Karpas-422 (cell line): ENCODE data around the gene CALU. TPM values are rescaled to one million over a fixed set of nuclear protein-coding genes. Genes with fewer than 3 reads are reported as not detected.

Experiments
- DNase-seq: peaks from one replicate; pipeline ENCODE4 v3.0.0-alpha.2; 2015
- H2AFZ ChIP-seq: fragments of 200-600 bp; sonication (generic); 2 replicates; pipeline ENCODE4 v1.6.1; 2014; ENCODE audit warnings: antibody characterized with exemption, low read length, mixed read lengths
- H3K27ac ChIP-seq: fragments of 200-600 bp; sonication (generic); 2 replicates; pipeline ENCODE4 v1.5.1; 2014; ENCODE audit warnings: mild to moderate bottlenecking, low read length, moderate library complexity
- H3K27me3 ChIP-seq: fragments of 200-600 bp; sonication (generic); 2 replicates; pipeline ENCODE4 v1.6.1; 2014; ENCODE audit warnings: low read length, mixed read lengths
- H3K36me3 ChIP-seq: fragments of 200-600 bp; sonication (generic); 2 replicates; pipeline ENCODE4 v1.6.1; 2014; ENCODE audit warnings: low read length, mixed read lengths; ENCODE audit not compliant: insufficient read depth
- H3K4me1 ChIP-seq: fragments of 200-600 bp; sonication (generic); 2 replicates; pipeline ENCODE4 v1.6.1; 2014; ENCODE audit warnings: mild to moderate bottlenecking, low read length, mixed read lengths
- H3K4me2 ChIP-seq: fragments of 200-600 bp; sonication (generic); 2 replicates; pipeline ENCODE4 v1.6.1; 2014; ENCODE audit warnings: low read length, low read depth, mild to moderate bottlenecking; ENCODE audit not compliant: poor library complexity, severe bottlenecking
- H3K4me3 ChIP-seq: fragments of 200-600 bp; sonication (generic); 2 replicates; pipeline ENCODE4 v1.5.1; 2014; ENCODE audit warnings: mild to moderate bottlenecking, antibody characterized with exemption, low read length, mixed read lengths
- H3K79me2 ChIP-seq: fragments of 200-600 bp; sonication (generic); 2 replicates; pipeline ENCODE4 v1.6.1; 2014; ENCODE audit warnings: mild to moderate bottlenecking, low read length, mixed read lengths
- H3K9ac ChIP-seq: fragments of 200-600 bp; sonication (generic); 2 replicates; pipeline ENCODE4 v1.6.0; 2014; ENCODE audit warnings: low read length
- H3K9me2 ChIP-seq: fragments of 200-600 bp; sonication (generic), shearing (Covaris generic); replicated peaks from 2 replicates; pipeline ENCODE4 v1.6.0; 2014; ENCODE audit warnings: mild to moderate bottlenecking, low read length, moderate library complexity; ENCODE audit not compliant: insufficient read depth
- H3K9me3 ChIP-seq: fragments of 300-700, 200-600 bp; sonication (generic); 2 replicates; pipeline ENCODE4 v1.6.1; 2014; ENCODE audit warnings: low read length, mixed read lengths
- H4K20me1 ChIP-seq: fragments of 200-600 bp; sonication (generic); 2 replicates; pipeline ENCODE4 v1.6.1; 2014; ENCODE audit warnings: mild to moderate bottlenecking, antibody characterized with exemption, low read length, low read depth; ENCODE audit not compliant: insufficient read depth
- total RNA-seq: library from RNA; depleted of rRNA; stranded (reverse); fragments of >200 nt; shearing (Covaris generic); gene quantifications from 2 replicates; pipeline ENCODE4 v1.2.3, GENCODE V29; 2014; ENCODE audit warnings: low replicate concordance

The CALU gene
- total RNA-seq, 1 experiment from 2014 or later, result 42.1 TPM

DNA sequence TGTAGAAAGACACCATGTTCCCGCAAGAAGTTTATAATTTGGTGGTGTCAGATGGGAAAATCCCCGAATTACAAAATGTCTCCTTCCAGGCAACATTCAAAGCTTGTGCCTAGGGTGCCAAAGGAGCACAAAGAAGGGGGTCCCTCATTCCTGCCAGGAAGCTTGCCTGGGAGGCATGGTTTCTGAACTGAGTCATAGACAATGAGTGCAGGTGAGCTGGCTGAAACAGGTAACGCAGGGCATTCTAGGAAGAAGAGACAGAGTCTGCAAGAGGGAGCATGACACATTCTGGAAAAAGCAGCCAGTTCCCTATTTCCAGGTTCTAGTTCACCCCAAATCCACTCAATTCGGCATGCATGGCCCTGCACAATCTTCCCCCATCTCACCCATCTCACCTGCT, 11.9 kb upstream of the CALU start:
- no peaks in the 10 kb centered on the region for H3K9me2 ChIP-seq
- peaks cover 15% of the 10 kb centered on the region for H3K4me1 ChIP-seq
- H3K9me3 ChIP-seq, result no peaks in the 10 kb centered on the region
- no peak overlapping the region for H3K4me2 ChIP-seq
- H3K27me3 ChIP-seq, result no peaks in the 10 kb centered on the region
- H3K36me3 ChIP-seq, result no peaks in the 10 kb centered on the region
- DNase-seq, result no peak
- H4K20me1 ChIP-seq, result no peaks in the 10 kb centered on the region
- no peak overlapping the region for H2AFZ ChIP-seq
- H3K27ac ChIP-seq, result no peak overlapping the region
- no peak overlapping the region for H3K4me3 ChIP-seq
- H3K9ac ChIP-seq, result no peak overlapping the region
- H3K79me2 ChIP-seq, result no peaks in the 10 kb centered on the region

DNA sequence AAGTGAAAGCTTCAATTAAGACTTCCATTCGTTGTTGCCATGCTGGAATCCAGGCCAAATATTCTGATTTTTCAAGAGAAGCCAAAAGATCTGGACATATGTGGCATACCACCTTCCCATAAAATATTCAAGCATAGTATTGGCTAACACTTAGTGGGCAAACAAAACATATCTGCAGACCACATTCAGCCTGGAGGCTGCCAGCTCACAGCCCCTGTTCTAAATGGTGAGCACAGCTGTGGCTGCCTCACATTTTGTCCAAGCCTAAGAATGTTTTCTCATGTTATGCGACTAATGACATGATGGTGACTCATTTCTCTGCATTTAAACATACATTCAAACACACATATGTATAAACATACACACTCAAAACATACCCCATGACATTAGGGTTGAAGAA, 10.6 kb upstream of the CALU start:
- H3K4me2 ChIP-seq, result no peak overlapping the region
- no peaks in the 10 kb centered on the region for H3K36me3 ChIP-seq
- no peak overlapping the region for H2AFZ ChIP-seq
- H3K27me3 ChIP-seq, result no peaks in the 10 kb centered on the region
- no peak overlapping the region for H3K27ac ChIP-seq
- H3K4me1 ChIP-seq, result peaks cover 15% of the 10 kb centered on the region
- no peaks in the 10 kb centered on the region for H3K79me2 ChIP-seq
- no peaks in the 10 kb centered on the region for H3K9me2 ChIP-seq
- no peak overlapping the region for H3K9ac ChIP-seq
- no peaks in the 10 kb centered on the region for H3K9me3 ChIP-seq
- H3K4me3 ChIP-seq, result no peak overlapping the region
- H4K20me1 ChIP-seq, result no peaks in the 10 kb centered on the region
- DNase-seq, result no peak

DNA sequence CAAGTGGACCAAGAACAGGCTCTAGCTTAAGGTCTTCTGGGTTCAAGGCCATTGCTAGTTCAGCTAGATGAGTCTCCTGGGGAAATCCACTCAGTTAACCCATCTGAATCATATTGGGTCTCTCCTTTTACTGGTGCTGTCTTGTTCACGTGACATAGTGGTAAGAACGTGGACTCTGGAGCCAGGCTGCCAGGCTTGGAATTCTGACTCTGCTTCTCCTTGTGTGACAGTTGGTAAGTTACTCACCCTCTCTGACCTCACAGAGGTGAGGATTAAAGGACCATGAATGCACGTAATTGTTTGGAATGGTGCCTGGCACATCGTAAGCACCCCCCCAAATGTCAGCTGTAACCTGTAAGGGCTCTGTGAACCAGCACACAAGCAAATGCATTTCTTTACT, 9.7 kb upstream of the CALU start:
- Histone ChIP-seq H3K4me2 (no peak overlapping the region), H3K36me3 (no peaks in the 10 kb centered on the region), H2AFZ (no peak overlapping the region)

DNA sequence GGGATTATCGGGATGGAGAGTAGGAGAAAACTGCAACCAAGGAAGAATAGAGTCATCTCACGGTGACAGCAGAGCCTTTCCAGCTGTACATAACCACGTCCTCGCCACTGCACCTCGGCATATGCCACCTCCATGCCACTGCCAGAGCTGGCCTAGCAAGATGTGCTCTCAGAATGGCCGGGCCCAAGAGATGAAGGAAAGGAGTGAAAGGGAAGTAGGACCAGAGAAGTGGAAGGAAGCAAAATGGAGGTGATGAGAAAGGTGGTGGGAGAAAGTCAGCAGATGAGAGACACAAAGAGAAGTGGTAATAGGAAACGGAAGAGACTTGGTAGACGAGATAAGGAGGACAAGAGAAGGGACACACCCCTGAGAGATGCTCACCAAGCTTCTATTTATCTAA, 8.0 kb upstream of the CALU start:
- no peaks in the 10 kb centered on the region for H4K20me1 ChIP-seq
- H3K4me2 ChIP-seq, result no peak overlapping the region
- H3K36me3 ChIP-seq, result no peaks in the 10 kb centered on the region
- no peaks in the 10 kb centered on the region for H3K27me3 ChIP-seq
- DNase-seq, result no peak
- H3K27ac ChIP-seq, result no peak overlapping the region
- H2AFZ ChIP-seq, result no peak overlapping the region
- no peaks in the 10 kb centered on the region for H3K9me3 ChIP-seq
- H3K79me2 ChIP-seq, result no peaks in the 10 kb centered on the region
- H3K9ac ChIP-seq, result no peak overlapping the region
- no peak overlapping the region for H3K4me3 ChIP-seq
- H3K9me2 ChIP-seq, result no peaks in the 10 kb centered on the region
- H3K4me1 ChIP-seq, result peaks cover 12% of the 10 kb centered on the region

More for the DNA sequence above, 9.7 kb upstream of the CALU start:
- H3K4me1 ChIP-seq, result peaks cover 15% of the 10 kb centered on the region
- H3K27me3 ChIP-seq, result no peaks in the 10 kb centered on the region
- no peaks in the 10 kb centered on the region for H3K79me2 ChIP-seq
- DNase-seq, result no peak
- H3K27ac ChIP-seq, result no peak overlapping the region
- no peak overlapping the region for H3K4me3 ChIP-seq
- no peaks in the 10 kb centered on the region for H4K20me1 ChIP-seq
- no peak overlapping the region for H3K9ac ChIP-seq
- no peaks in the 10 kb centered on the region for H3K9me2 ChIP-seq
- no peaks in the 10 kb centered on the region for H3K9me3 ChIP-seq

GRCh38 chr7:128732521-128733277, 6.5 kb upstream of the CALU start:
- no peaks in the 10 kb centered on the region for H3K79me2 ChIP-seq
- H3K27me3 ChIP-seq, result no peaks in the 10 kb centered on the region
- H2AFZ ChIP-seq, result no peak overlapping the region
- H3K4me1 ChIP-seq, result peaks cover 8% of the 10 kb centered on the region; the same call in 1 of the 2 replicates
- H3K9ac ChIP-seq, result no peak overlapping the region
- H3K4me2 ChIP-seq, result no peak overlapping the region
- no peak overlapping the region for H3K27ac ChIP-seq
- H3K9me2 ChIP-seq, result no peaks in the 10 kb centered on the region
- no peak for DNase-seq
- no peaks in the 10 kb centered on the region for H3K36me3 ChIP-seq
- no peaks in the 10 kb centered on the region for H3K9me3 ChIP-seq
- no peak overlapping the region for H3K4me3 ChIP-seq
- H4K20me1 ChIP-seq, result no peaks in the 10 kb centered on the region

DNA sequence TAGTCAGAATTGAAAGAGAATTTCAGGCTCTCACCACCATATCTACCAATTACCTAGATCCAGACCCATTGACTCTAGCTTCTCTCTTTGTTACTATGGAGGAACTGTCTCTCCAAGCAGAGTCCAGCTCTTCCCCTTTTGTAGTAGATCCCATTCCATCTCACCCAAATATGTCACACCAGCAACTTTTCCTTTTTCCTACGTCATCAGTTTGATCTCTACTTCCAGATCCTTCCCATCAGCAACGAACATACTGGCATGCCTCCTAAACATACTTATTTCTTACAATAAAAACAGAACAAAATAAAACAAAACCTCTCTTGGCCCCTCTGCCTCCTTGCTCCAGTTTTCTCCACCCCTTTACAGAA, 5.9 kb upstream of the CALU start:
- Histone ChIP-seq H3K4me2 (no peak overlapping the region), H3K9ac (no peak overlapping the region), H3K9me3 (no peaks in the 10 kb centered on the region), H3K36me3 (no peaks in the 10 kb centered on the region), H3K4me3 (no peak overlapping the region), H4K20me1 (no peaks in the 10 kb centered on the region), H3K4me1 (peaks cover 6% of the 10 kb centered on the region), H2AFZ (no peak overlapping the region), H3K27me3 (no peaks in the 10 kb centered on the region), H3K79me2 (no peaks in the 10 kb centered on the region), H3K9me2 (no peaks in the 10 kb centered on the region), H3K27ac (no peak overlapping the region)
- DNase-seq, result no peak

GRCh38 chr7:128734890-128735289, 4.3 kb upstream of the CALU start:
- Histone ChIP-seq H3K27me3 (no peaks in the 10 kb centered on the region), H2AFZ (no peak overlapping the region; the same call in 1 of the 2 replicates), H3K9ac (no peak overlapping the region), H3K4me1 (peaks cover 12% of the 10 kb centered on the region), H3K36me3 (no peaks in the 10 kb centered on the region), H3K9me2 (no peaks in the 10 kb centered on the region), H3K27ac (no peak overlapping the region), H3K9me3 (no peaks in the 10 kb centered on the region), H3K79me2 (peaks cover 8% of the 10 kb centered on the region), H3K4me3 (no peak overlapping the region), H3K4me2 (no peak overlapping the region), H4K20me1 (peaks cover 6% of the 10 kb centered on the region; the same call in 1 of the 2 replicates)
- DNase-seq, result no peak

DNA sequence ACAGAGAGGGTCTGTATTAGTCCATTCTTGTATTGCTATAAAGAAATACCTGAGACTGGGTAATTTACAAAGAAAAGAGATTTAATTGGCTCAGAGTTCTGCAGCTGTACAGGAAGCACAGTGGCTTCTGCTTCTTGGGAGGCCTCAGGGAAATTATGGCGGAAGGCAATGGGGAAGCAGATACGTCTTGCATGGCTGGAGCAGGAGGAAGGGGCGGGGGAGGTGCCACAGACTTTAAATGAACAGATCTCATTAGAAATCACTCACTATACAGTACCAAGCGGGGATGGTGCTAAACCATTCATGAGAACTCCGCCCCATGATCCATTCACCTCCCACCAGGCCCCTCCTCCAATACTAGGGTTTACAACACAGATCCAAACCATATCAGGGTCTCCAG, 3.7 kb upstream of the CALU start:
- H3K4me3 ChIP-seq, result no peak overlapping the region

More for the DNA sequence above, 3.7 kb upstream of the CALU start:
- no peak overlapping the region for H3K4me2 ChIP-seq
- peaks cover 12% of the 10 kb centered on the region; the same call in 1 of the 2 replicates for H4K20me1 ChIP-seq
- no peak overlapping the region for H3K27ac ChIP-seq
- H3K9me3 ChIP-seq, result no peaks in the 10 kb centered on the region
- peaks cover 16% of the 10 kb centered on the region for H3K4me1 ChIP-seq
- no peak overlapping the region for H3K9ac ChIP-seq
- peaks cover 13% of the 10 kb centered on the region for H3K79me2 ChIP-seq
- DNase-seq, result peak; percentile 54
- H3K36me3 ChIP-seq, result no peaks in the 10 kb centered on the region
- H2AFZ ChIP-seq, result no peak overlapping the region
- H3K9me2 ChIP-seq, result no peaks in the 10 kb centered on the region
- H3K27me3 ChIP-seq, result no peaks in the 10 kb centered on the region
